HEK293 (cell line): ENCODE measurements around the gene GLIS1.

Experiments
- CTCF ChIP-seq: fragments of 450-650 bp; formaldehyde crosslinking; IDR thresholded peaks from 2 replicates; pipeline ENCODE4 v1.5.1; 2016; ENCODE audit warnings: missing biosample characterization, missing genetic modification characterization
- MYNN ChIP-seq: fragments of 450-650 bp; formaldehyde crosslinking; IDR thresholded peaks from 2 replicates; pipeline ENCODE4 v1.5.1; 2016; ENCODE audit warnings: missing biosample characterization, missing genetic modification characterization, borderline replicate concordance
- YY1 ChIP-seq: fragments of 450-650 bp; formaldehyde crosslinking; IDR thresholded peaks from 2 replicates; pipeline ENCODE4 v1.5.1; 2018; ENCODE audit warnings: missing biosample characterization, missing genetic modification characterization
- ZNF121 ChIP-seq: fragments of 450-650 bp; formaldehyde crosslinking; IDR thresholded peaks from 2 replicates; pipeline ENCODE4 v1.5.1; 2016; ENCODE audit warnings: missing biosample characterization, missing genetic modification characterization
- ZNF157 ChIP-seq: fragments of 450-650 bp; formaldehyde crosslinking; IDR thresholded peaks from 2 replicates; pipeline ENCODE4 v1.5.1; 2016; ENCODE audit warnings: missing biosample characterization, missing genetic modification characterization
- ZNF324 ChIP-seq: fragments of 450-650 bp; formaldehyde crosslinking; IDR thresholded peaks from 2 replicates; pipeline ENCODE4 v1.5.1; 2016; ENCODE audit warnings: missing biosample characterization, missing genetic modification characterization
- ZNF513 ChIP-seq: fragments of 450-650 bp; IDR thresholded peaks from 2 replicates; pipeline ENCODE4 v1.5.1; 2018; ENCODE audit warnings: missing biosample characterization, missing genetic modification characterization
- ZNF776 ChIP-seq: fragments of 450-650 bp; formaldehyde crosslinking; IDR thresholded peaks from 2 replicates; pipeline ENCODE4 v1.5.0; 2017; ENCODE audit warnings: missing biosample characterization, missing genetic modification characterization, borderline replicate concordance
- TF ChIP-seq, protein P1 (sequence below): fragments of 450-650 bp; formaldehyde crosslinking; IDR thresholded peaks from 2 replicates; pipeline ENCODE4 v1.5.1; 2016; ENCODE audit warnings: missing biosample characterization, missing genetic modification characterization
- TF ChIP-seq, protein P2 (sequence below): fragments of 450-650 bp; formaldehyde crosslinking; IDR thresholded peaks from 2 replicates; pipeline ENCODE4; 2016; ENCODE audit warnings: missing biosample characterization, missing genetic modification characterization

- no peak for TF ChIP-seq CTCF
- TF ChIP-seq, protein P1, sequence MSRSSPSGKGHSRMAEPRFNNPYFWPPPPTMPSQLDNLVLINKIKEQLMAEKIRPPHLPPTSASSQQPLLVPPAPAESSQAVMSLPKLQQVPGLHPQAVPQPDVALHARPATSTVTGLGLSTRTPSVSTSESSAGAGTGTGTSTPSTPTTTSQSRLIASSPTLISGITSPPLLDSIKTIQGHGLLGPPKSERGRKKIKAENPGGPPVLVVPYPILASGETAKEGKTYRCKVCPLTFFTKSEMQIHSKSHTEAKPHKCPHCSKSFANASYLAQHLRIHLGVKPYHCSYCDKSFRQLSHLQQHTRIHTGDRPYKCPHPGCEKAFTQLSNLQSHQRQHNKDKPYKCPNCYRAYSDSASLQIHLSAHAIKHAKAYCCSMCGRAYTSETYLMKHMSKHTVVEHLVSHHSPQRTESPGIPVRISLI (tag by site-specific recombination), result no peak
- no peak for TF ChIP-seq ZNF513 (tag by site-specific recombination)
- TF ChIP-seq ZNF324 (tag by site-specific recombination), result no peak
- no peak for TF ChIP-seq ZNF776 (tag by site-specific recombination)
- TF ChIP-seq YY1, result no peak
- no peak for TF ChIP-seq MYNN (tag by site-specific recombination)
- TF ChIP-seq ZNF157, result no peak
- TF ChIP-seq, protein P2, sequence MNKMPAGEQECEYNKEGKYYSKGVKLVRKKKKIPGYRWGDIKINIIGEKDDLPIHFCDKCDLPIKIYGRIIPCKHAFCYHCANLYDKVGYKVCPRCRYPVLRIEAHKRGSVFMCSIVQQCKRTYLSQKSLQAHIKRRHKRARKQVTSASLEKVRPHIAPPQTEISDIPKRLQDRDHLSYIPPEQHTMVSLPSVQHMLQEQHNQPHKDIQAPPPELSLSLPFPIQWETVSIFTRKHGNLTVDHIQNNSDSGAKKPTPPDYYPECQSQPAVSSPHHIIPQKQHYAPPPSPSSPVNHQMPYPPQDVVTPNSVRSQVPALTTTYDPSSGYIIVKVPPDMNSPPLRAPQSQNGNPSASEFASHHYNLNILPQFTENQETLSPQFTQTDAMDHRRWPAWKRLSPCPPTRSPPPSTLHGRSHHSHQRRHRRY (tag by site-specific recombination), result no peak
- no peak for TF ChIP-seq ZNF121 (tag by site-specific recombination)
These were observed 32.6 kb downstream of the GLIS1 start for GRCh38 chr1:53706356-53706755.
